Glutamatergic neuron (in vitro differentiated cells): ENCODE results near the gene PPM1L. TPM values are rescaled to one million over a fixed set of nuclear protein-coding genes. Genes with fewer than 3 reads are reported as not detected.

ENCODE experiments used
- DNase-seq: peaks from one replicate; pipeline ENCODE4 v3.0.0; 2022
- H3K27ac Mint-ChIP-seq: one replicate; pipeline ENCODE4 v1.8.0; 2020; ENCODE audit warnings: mild to moderate bottlenecking, mixed read lengths, inconsistent platforms; ENCODE audit not compliant: unreplicated experiment
- H3K27me3 Mint-ChIP-seq: one replicate; pipeline ENCODE4 v1.8.0; 2020; ENCODE audit warnings: mild to moderate bottlenecking, moderate library complexity, mixed read lengths, inconsistent platforms; ENCODE audit not compliant: unreplicated experiment
- H3K36me3 Mint-ChIP-seq: one replicate; pipeline ENCODE4 v1.8.0; 2020; ENCODE audit warnings: mild to moderate bottlenecking, mixed read lengths, inconsistent platforms; ENCODE audit not compliant: unreplicated experiment
- H3K4me1 Mint-ChIP-seq: one replicate; pipeline ENCODE4 v1.8.0; 2020; ENCODE audit warnings: mild to moderate bottlenecking, low read depth, mixed read lengths, inconsistent platforms; ENCODE audit not compliant: unreplicated experiment
- H3K4me3 Mint-ChIP-seq: one replicate; pipeline ENCODE4 v1.8.0; 2020; ENCODE audit warnings: mild to moderate bottlenecking, mixed read lengths, inconsistent platforms; ENCODE audit not compliant: unreplicated experiment
- H3K9me3 Mint-ChIP-seq: one replicate; pipeline ENCODE4 v1.8.0; 2020; ENCODE audit warnings: mild to moderate bottlenecking, moderate library complexity, mixed read lengths, inconsistent platforms; ENCODE audit not compliant: unreplicated experiment
- total RNA-seq: library from RNA; stranded (reverse); fragmentation: NEBNext Ultra II Directional; extraction: Animal tissue kit (Norgen Biotek cat#: 25700); gene quantifications from one replicate; pipeline ENCODE4 v1.2.1, GENCODE V29; 2021; ENCODE audit not compliant: unreplicated experiment
- TF ChIP-seq, protein P1 (sequence below): fragments of 200-600 bp; sonication (generic); IDR thresholded peaks from one replicate; pipeline ENCODE4 v1.5.0; 2021; ENCODE audit not compliant: partially characterized antibody, unreplicated experiment

The PPM1L gene
- total RNA-seq, 1 donor from 2014 or later: 81.4 TPM

DNA sequence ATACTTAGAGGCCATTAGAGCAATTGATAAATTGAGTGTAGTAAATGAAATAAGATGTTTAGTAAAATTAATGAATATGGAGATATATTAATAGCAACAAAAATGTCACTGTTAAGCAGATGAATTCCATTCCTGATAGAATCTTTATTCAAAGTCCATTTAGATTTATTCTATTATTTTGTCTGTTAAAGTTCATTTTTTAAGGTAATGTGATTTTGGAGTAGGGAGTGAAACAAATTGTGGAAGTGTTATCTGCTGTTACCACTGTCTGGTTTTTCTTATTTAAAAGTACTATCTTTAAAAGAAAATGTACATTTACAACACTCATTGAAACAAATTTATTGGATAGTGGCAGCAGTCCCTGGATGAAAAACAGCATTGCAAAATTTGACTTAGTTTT lies 70.4 kb downstream of the PPM1L start:
- H3K4me3 Mint-ChIP-seq: no peak overlapping the region
- DNase-seq: no peak
- peaks cover 2% of the 10 kb centered on the region for H3K9me3 Mint-ChIP-seq
- H3K27ac Mint-ChIP-seq: no peak overlapping the region
- peaks cover 5% of the 10 kb centered on the region for H3K27me3 Mint-ChIP-seq
- peaks cover 4% of the 10 kb centered on the region for H3K36me3 Mint-ChIP-seq
- peaks cover 30% of the 10 kb centered on the region for H3K4me1 Mint-ChIP-seq
- TF ChIP-seq, protein P1, sequence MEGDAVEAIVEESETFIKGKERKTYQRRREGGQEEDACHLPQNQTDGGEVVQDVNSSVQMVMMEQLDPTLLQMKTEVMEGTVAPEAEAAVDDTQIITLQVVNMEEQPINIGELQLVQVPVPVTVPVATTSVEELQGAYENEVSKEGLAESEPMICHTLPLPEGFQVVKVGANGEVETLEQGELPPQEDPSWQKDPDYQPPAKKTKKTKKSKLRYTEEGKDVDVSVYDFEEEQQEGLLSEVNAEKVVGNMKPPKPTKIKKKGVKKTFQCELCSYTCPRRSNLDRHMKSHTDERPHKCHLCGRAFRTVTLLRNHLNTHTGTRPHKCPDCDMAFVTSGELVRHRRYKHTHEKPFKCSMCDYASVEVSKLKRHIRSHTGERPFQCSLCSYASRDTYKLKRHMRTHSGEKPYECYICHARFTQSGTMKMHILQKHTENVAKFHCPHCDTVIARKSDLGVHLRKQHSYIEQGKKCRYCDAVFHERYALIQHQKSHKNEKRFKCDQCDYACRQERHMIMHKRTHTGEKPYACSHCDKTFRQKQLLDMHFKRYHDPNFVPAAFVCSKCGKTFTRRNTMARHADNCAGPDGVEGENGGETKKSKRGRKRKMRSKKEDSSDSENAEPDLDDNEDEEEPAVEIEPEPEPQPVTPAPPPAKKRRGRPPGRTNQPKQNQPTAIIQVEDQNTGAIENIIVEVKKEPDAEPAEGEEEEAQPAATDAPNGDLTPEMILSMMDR: no peak

DNA sequence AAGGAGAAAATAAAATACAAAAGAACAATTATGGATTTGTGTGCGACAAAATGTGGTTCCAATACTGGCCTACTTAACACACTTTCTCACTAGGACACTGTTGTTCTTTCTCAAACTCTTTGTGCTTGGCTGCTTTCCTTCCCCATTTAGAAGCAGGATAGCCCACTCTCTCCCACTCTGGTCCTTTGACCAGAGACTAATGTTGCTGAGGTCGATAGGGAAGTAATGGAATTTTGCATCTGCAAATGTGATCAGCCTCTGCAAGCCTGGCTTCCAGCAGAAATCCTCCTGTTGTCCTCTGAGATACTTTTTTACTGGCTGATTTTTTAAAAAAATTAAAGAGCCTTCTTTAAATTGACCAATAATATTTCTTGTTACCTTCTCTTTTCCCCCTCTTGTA lies 71.0 kb downstream of the PPM1L start:
- Mint-ChIP-seq H3K36me3 (peaks cover 4% of the 10 kb centered on the region), H3K4me1 (peaks cover 36% of the 10 kb centered on the region), H3K9me3 (peaks cover 2% of the 10 kb centered on the region), H3K4me3 (no peak overlapping the region), H3K27ac (no peak overlapping the region), H3K27me3 (peaks cover 5% of the 10 kb centered on the region)
- DNase-seq: no peak
- TF ChIP-seq, protein P1: no peak

DNA sequence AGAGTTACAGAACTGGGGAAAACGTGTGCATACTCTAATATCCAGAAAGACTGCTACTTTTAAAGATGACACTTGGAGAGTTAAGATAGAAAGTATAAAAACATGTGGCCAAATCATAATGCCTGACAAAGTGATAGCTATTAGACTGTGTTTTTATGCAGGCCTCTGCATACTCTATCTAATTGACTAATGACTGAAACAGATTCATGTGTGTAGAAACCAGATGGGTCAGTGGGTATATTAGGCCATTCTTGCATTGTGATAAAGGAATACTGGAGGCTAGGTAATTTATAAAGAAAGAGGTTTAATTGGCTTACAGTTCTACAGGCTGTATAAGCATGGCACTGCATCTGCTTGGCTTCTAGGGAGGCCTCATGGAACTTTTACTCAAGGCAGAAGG lies 71.5 kb downstream of the PPM1L start:
- Mint-ChIP-seq H3K9me3 (peaks cover 2% of the 10 kb centered on the region), H3K4me3 (no peak overlapping the region), H3K4me1 (peaks cover 40% of the 10 kb centered on the region), H3K27ac (peak overlapping the region; percentile 11), H3K27me3 (peaks cover 5% of the 10 kb centered on the region), H3K36me3 (peaks cover 4% of the 10 kb centered on the region)
- DNase-seq: no peak
- TF ChIP-seq, protein P1: no peak

DNA sequence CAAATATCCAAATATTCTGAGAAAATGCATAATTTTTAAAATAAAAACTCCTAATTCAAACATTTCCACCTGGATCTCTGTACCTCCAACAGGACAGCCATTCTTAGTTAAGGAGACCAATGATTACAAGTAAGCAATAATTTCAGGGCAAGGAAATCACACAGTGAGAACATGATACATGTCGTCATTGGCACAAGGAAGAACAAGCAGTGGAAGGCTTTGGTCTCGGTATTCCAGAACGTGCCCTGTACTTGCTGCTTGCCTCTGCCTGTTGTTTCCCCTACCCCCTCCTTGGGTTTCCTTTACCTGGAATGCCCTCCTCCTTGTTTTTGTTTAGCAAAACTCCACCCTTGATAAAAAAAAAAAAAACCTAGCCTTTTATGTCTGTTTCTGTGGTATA lies 72.8 kb downstream of the PPM1L start:
- TF ChIP-seq, protein P1: no peak
- Mint-ChIP-seq H3K4me1 (peaks cover 40% of the 10 kb centered on the region), H3K36me3 (peaks cover 4% of the 10 kb centered on the region), H3K9me3 (peaks cover 3% of the 10 kb centered on the region), H3K27ac (no peak overlapping the region), H3K27me3 (peaks cover 5% of the 10 kb centered on the region), H3K4me3 (no peak overlapping the region)
- DNase-seq: no peak

DNA sequence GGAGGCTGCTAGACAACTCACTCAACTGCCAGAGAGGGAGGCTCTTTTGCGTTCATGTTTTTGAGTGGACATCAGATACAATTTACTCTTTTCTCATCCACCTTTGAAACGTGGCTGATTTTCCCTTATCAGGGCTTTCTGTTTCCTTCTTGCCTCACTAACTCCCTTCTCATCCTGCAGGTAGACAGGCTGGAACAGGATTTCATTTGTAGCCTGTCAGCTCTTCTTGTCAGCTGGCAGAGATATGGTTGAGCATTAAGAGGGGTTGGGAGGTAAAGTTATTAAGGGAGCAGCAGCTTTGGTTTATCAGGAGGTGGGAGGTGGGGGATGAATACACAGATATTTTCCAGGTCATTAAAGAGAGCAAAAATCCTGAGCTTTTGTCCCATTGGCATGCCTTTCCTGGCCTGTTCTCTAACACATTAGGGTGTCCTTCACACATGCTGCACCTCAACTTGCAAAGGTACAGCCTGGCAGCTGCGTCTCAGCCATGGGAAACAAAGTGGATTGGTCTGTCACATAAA lies 73.5 kb downstream of the PPM1L start:
- TF ChIP-seq, protein P1: no peak
- no peak for DNase-seq
- Mint-ChIP-seq H3K4me1 (peaks cover 36% of the 10 kb centered on the region), H3K27me3 (peaks cover 5% of the 10 kb centered on the region), H3K4me3 (no peak overlapping the region), H3K36me3 (peaks cover 7% of the 10 kb centered on the region), H3K9me3 (peaks cover 3% of the 10 kb centered on the region), H3K27ac (peak overlapping the region; percentile 52)
